Measurements from ENCODE around the gene MYEOV. TPM values are rescaled to one million over a fixed set of nuclear protein-coding genes. Genes with fewer than 3 reads are reported as not detected.

Gene MYEOV
- total RNA-seq, 1 donor = 7.0 TPM

DNA sequence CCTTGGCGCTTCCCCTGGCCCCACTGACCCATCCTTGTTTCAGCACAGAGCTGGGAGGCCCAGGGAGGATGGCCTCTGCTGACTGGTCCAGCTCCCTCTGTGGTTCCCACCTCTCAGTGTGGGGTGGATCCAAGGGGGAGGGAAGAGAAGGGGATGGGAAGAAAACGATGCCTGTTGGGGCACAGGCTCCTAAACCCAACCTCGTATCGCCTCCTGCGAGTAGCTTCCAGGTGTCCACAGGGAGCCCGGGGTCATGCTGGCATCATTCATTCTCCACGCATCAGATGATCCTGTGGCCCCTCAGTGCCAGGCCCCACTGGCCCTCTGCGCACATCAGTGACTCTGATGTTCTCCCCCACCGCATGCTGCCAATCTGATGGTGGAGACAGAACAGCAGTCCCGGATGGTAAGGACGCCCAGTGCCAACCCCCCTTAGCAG lies 5.1 kb downstream of the MYEOV start:
- H3K4me3 ChIP-seq (ENCODE audit: low read depth, low read length) = no peak overlapping the region
- DNase-seq (ENCODE audit: low read depth) = peak; percentile 22
- TF ChIP-seq, protein P1, sequence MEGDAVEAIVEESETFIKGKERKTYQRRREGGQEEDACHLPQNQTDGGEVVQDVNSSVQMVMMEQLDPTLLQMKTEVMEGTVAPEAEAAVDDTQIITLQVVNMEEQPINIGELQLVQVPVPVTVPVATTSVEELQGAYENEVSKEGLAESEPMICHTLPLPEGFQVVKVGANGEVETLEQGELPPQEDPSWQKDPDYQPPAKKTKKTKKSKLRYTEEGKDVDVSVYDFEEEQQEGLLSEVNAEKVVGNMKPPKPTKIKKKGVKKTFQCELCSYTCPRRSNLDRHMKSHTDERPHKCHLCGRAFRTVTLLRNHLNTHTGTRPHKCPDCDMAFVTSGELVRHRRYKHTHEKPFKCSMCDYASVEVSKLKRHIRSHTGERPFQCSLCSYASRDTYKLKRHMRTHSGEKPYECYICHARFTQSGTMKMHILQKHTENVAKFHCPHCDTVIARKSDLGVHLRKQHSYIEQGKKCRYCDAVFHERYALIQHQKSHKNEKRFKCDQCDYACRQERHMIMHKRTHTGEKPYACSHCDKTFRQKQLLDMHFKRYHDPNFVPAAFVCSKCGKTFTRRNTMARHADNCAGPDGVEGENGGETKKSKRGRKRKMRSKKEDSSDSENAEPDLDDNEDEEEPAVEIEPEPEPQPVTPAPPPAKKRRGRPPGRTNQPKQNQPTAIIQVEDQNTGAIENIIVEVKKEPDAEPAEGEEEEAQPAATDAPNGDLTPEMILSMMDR (IDR thresholded peaks at IDR 0.05; ENCODE audit: insufficient read depth, low read length) = no peak

DNA sequence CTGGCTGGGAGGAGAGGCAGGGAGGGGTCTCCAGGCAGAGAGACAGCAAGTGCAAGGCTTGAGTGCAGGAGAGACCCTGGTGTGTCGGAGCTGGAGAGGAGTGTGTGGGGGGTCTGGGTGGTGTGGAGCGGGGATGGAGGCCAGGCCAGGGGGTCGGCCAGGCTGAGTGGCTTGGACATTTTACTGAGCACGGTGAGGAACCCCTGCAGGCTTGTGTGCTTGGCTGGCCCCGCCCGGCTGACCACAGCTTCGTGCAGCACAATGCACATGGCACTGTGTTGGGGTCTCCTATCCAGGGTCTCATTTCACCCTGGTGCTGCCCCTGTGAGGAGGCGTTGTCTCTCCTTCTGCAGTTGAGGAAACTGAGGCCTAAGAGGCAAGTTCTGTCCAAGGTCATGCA lies 5.6 kb downstream of the MYEOV start:
- H3K4me3 ChIP-seq (ENCODE audit: low read depth, low read length) = no peak overlapping the region
- DNase-seq (ENCODE audit: low read depth) = no peak
- TF ChIP-seq, protein P1 (IDR thresholded peaks at IDR 0.05; ENCODE audit: insufficient read depth, low read length) = no peak

DNA sequence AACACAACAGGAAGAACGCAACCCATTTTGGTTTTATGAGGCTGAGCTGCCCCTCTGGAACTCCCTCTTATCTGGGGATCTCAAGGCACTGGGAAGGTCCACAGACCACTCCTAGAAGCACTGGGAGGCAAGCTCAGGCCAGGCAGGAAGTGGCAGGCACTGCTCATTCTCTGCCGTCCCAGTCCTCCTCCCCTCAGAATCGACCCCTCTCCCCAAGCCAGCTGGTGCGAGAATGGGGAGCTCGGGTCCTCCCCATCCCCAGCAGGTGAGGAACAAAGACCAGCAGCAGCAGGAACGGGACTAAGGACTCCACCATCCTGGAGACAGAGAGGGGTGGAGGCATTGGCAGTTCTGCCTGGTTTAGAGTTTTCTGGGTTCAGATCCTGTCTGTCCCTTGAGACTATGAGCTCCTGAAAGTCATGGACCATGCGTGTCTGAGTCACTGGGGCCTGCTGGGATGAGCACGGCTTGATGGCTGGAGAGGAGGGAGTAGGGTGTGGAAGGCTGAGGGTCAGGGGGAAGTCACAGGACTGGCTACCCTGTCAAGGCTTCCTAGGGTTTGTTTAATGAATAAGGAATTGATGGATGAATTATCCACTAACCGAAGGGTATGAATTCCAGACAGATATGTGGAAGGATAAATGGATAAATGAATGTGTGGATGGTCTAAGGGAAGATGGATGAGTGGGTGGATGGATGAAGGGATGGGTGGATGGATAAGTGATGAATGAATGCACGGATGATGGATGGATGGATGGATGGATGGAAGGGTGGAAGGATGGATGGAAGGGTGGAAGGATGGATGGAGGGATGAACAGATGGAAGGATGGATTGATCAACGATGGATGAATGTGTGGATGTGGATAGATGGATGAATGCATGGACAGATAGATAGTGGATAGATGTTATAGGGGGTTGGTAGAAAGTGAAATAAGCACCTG lies 6.4 kb downstream of the MYEOV start:
- TF ChIP-seq, protein P1 (IDR thresholded peaks at IDR 0.05; ENCODE audit: insufficient read depth, low read length) = no peak
- no peak overlapping the region for H3K4me3 ChIP-seq (ENCODE audit: low read depth, low read length)
- peak; percentile 66 for DNase-seq (ENCODE audit: low read depth)

DNA sequence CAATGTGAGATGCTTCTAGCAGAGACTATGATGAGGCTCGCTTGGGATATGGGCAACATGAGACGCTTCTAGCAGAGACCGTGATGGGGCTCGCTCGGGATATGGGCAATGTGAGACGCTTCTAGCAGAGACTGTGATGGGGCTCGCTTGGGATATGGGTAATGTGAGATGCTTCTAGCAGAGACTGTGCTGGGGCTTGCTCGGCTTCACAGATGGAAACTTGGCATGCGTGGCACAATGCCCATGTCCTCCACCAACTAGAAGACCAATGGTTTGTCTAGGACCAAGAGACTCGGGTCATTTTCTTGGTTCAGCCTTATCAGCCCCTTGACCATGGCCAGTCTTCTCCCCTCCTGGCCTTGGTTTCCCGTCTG lies 7.1 kb downstream of the MYEOV start:
- DNase-seq (ENCODE audit: low read depth) = no peak
- no peak overlapping the region for H3K4me3 ChIP-seq (ENCODE audit: low read depth, low read length)
- TF ChIP-seq, protein P1 (IDR thresholded peaks at IDR 0.05; ENCODE audit: insufficient read depth, low read length) = no peak

DNA sequence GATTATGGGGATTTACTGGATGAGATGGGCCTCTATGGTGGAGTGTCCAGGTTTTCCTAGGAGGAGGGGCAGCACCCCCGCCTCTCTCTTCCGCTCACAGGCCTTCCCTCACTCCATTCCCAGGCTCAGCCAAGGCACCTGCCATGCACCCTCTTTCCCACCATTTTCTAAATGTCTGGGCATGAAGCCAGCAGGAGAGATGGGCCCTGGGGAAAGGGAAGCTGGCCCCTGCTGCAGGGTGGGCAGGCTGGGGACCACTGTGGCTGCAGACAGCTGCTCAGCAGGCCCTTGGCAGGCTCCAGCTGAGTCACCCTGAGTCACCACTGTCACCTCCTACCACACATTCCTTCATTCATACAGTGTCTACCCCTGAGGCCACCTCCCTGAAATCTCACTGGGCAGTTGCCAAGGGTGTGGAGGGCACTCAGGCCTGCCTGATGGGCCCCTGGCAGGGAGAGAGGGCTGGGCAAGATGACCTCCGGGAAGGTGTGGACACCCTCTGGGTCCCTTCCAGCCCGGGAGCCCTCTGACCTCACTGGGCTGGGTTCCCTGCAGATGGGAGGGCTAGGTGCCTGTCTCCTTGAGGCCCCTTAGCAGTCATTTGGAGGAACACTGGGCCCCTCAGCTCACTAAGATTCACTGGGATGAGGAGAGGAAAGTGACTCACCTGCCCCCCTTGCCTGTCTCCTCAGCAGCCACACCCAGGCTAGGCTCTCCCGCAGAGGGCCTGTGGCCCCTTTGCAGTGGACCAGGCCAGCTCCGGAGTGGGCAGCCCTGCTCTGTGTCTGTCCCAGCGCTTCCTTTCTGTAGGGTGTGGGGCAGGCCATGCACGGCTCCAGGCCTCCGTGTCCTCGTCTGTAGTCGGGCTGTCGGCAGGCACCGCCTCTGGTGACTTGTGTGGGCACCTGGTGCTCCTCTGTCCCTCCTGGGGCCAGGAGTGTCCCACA lies 7.8 kb downstream of the MYEOV start:
- peak; percentile 73 for DNase-seq (ENCODE audit: low read depth)
- TF ChIP-seq, protein P1 (IDR thresholded peaks at IDR 0.05; ENCODE audit: insufficient read depth, low read length) = no peak
- H3K4me3 ChIP-seq (ENCODE audit: low read depth, low read length) = no peak overlapping the region

DNA sequence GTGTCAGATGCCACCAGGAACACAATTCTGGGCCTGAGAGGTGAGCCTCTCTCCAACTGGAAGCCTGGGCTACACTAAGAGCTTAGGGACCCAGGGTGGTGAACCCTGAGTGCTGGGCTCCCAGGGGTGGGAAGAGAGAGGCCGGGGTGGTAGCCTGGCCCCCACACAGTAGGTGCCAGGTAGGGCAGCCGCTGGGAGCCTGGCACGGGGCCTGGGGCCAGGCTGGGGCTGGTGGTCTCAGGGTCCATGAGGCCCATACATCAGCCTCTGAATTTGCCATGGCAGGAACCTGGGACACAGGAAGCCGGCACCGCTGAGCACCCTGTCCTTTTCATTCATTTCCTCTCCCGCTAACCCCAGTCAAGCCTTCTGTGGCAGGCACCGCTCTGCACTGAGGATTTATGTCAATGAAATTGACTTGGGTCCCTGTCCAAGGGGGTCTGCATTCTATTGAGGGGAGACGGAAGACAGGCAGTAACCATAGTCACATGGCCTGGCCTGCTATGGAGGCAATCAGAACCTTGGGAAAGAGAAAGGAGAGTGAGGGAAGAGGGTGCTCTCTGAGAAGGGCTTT lies 8.6 kb downstream of the MYEOV start:
- H3K4me3 ChIP-seq (ENCODE audit: low read depth, low read length) = no peak overlapping the region
- TF ChIP-seq, protein P1 (IDR thresholded peaks at IDR 0.05; ENCODE audit: insufficient read depth, low read length) = no peak
- DNase-seq (ENCODE audit: low read depth) = no peak
